Loucy (cell line): ENCODE data around the gene AQP7.

Experiments used
- H2AFZ ChIP-seq: fragments of 200-600 bp; sonication (generic); 2 replicates; pipeline ENCODE4 v1.6.0; 2016; ENCODE audit warnings: antibody characterized with exemption, mild to moderate bottlenecking, low read length, moderate library complexity
- H3F3A ChIP-seq: fragments of 200-600 bp; 2 replicates; pipeline ENCODE4 v1.6.0; 2016; ENCODE audit warnings: antibody characterized with exemption, low read depth, mild to moderate bottlenecking
- H3K27me3 ChIP-seq: fragments of 200-600 bp; sonication (generic); 2 replicates; pipeline ENCODE4 v1.6.1; 2014; ENCODE audit warnings: low read length, mild to moderate bottlenecking; ENCODE audit not compliant: insufficient read depth, poor library complexity, severe bottlenecking
- H3K36me3 ChIP-seq: fragments of 200-600 bp; sonication (generic); 2 replicates; pipeline ENCODE4 v1.6.1; 2016; ENCODE audit warnings: low read length; ENCODE audit not compliant: insufficient read depth
- H3K4me1 ChIP-seq: fragments of 200-600 bp; sonication (generic); 2 replicates; pipeline ENCODE4 v1.5.1; 2014; ENCODE audit warnings: low read length, mild to moderate bottlenecking; ENCODE audit not compliant: insufficient read depth, poor library complexity, severe bottlenecking
- H3K4me2 ChIP-seq: fragments of 200-600 bp; sonication (generic); 2 replicates; pipeline ENCODE4 v1.6.0; 2014; ENCODE audit warnings: antibody characterized with exemption, low read length, low read depth, mild to moderate bottlenecking; ENCODE audit not compliant: poor library complexity, severe bottlenecking
- H3K4me3 ChIP-seq: fragments of 200-600 bp; sonication (generic); 2 replicates; pipeline ENCODE4 v1.5.1; 2014; ENCODE audit warnings: low read length, mild to moderate bottlenecking, mixed read lengths; ENCODE audit not compliant: poor library complexity, severe bottlenecking
- H3K79me2 ChIP-seq: fragments of 200-600 bp; sonication (generic); 2 replicates; pipeline ENCODE4 v1.6.1; 2014; ENCODE audit warnings: low read length; ENCODE audit not compliant: insufficient read depth
- H3K9ac ChIP-seq: fragments of 200-600 bp; sonication (generic); 2 replicates; pipeline ENCODE4 v1.6.0; 2014; ENCODE audit warnings: mild to moderate bottlenecking, low read depth, low read length, moderate library complexity; ENCODE audit not compliant: poor library complexity, severe bottlenecking
- H3K9me2 ChIP-seq: fragments of 200-600 bp; sonication (generic); replicated peaks from 2 replicates; pipeline ENCODE4 v1.6.1; 2016; ENCODE audit warnings: low read depth, low read length, mixed read lengths
- H3K9me3 ChIP-seq: fragments of 200-600 bp; sonication (generic); 2 replicates; pipeline ENCODE4 v1.6.1; 2014; ENCODE audit warnings: mild to moderate bottlenecking, antibody characterized with exemption, low read length, low read depth; ENCODE audit not compliant: insufficient read depth
- H4K20me1 ChIP-seq: fragments of 200-600 bp; sonication (generic); 2 replicates; pipeline ENCODE4 v1.6.0; 2014; ENCODE audit warnings: antibody characterized with exemption, low read length, mild to moderate bottlenecking; ENCODE audit not compliant: insufficient read depth, poor library complexity, severe bottlenecking
- CTCF ChIP-seq: fragments of 200-600 bp; sonication (generic); conservative IDR thresholded peaks from 2 replicates; pipeline ENCODE4 v1.5.1; 2014; ENCODE audit warnings: mild to moderate bottlenecking, antibody characterized with exemption, low read length
- EZH2phosphoT487 ChIP-seq: fragments of 200-600 bp; IDR thresholded peaks from 2 replicates; pipeline ENCODE4 v1.6.1; 2018; ENCODE audit warnings: antibody characterized with exemption, mild to moderate bottlenecking, moderate library complexity, borderline replicate concordance

The AQP7 gene

GRCh38 chr9:33431420-33431819 lies 29.1 kb upstream of the AQP7 start:
- Histone ChIP-seq H2AFZ (no peak overlapping the region), H4K20me1 (no peaks in the 10 kb centered on the region), H3K27me3 (no peaks in the 10 kb centered on the region), H3K4me1 (no peaks in the 10 kb centered on the region), H3K79me2 (no peaks in the 10 kb centered on the region), H3K4me2 (no peak overlapping the region), H3K4me3 (no peak overlapping the region), H3K9me3 (no peaks in the 10 kb centered on the region), H3F3A (no peaks in the 10 kb centered on the region), H3K9ac (no peak overlapping the region), H3K9me2 (no peaks in the 10 kb centered on the region), H3K36me3 (no peaks in the 10 kb centered on the region)
- TF ChIP-seq CTCF (no peak), EZH2phosphoT487 (no peak)

GRCh38 chr9:33430942-33431341 lies 28.6 kb upstream of the AQP7 start:
- Histone ChIP-seq H3K4me1 (no peaks in the 10 kb centered on the region), H2AFZ (no peak overlapping the region), H3K36me3 (no peaks in the 10 kb centered on the region), H3F3A (no peaks in the 10 kb centered on the region), H3K9me3 (no peaks in the 10 kb centered on the region), H3K79me2 (no peaks in the 10 kb centered on the region), H3K4me3 (no peak overlapping the region), H3K4me2 (no peak overlapping the region), H4K20me1 (no peaks in the 10 kb centered on the region), H3K9me2 (no peaks in the 10 kb centered on the region), H3K9ac (no peak overlapping the region), H3K27me3 (no peaks in the 10 kb centered on the region)
- TF ChIP-seq EZH2phosphoT487, result no peak
- TF ChIP-seq CTCF, result no peak

- Histone ChIP-seq H3K4me3 (no peak overlapping the region), H4K20me1 (no peaks in the 10 kb centered on the region), H3K4me1 (no peaks in the 10 kb centered on the region), H3K36me3 (no peaks in the 10 kb centered on the region), H3K27me3 (no peaks in the 10 kb centered on the region), H2AFZ (no peak overlapping the region), H3F3A (no peaks in the 10 kb centered on the region), H3K9me3 (no peaks in the 10 kb centered on the region), H3K79me2 (no peaks in the 10 kb centered on the region), H3K9me2 (no peaks in the 10 kb centered on the region), H3K9ac (no peak overlapping the region), H3K4me2 (no peak overlapping the region)
- TF ChIP-seq CTCF (no peak), EZH2phosphoT487 (no peak)
Observed at GRCh38 chr9:33429256-33429985, 27.1 kb upstream of the AQP7 start.
